ENCODE results near the gene NSUN7. TPM values are rescaled to one million over a fixed set of nuclear protein-coding genes. Genes with fewer than 3 reads are reported as not detected.
A peak's percentile ranks its signal among the peaks of the same experiment; 100 is the strongest.

NSUN7 gene
- total RNA-seq, 2 donors from 2014 or later: 10.9 to 11.2 TPM

DNA sequence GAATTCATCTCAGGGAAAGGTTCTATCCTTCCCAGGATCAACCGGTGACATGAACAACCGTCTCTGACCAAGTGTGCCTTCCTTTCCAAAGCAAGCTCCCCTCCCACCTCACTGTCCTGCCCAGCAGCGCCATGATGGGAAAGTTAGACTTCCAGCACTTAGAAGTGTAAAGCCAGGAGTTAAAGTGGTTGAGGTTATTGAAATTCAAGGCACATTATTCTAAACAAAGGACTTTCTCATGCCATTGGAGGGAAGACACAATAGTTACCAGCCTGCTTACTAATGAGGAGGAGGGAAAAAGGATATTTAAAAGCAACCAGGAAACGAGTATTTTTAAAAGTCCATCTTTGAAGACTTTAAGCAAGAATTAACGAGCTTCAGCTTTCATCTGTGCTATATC lies 96.8 kb downstream of the NSUN7 start:
- H3K36me3 ChIP-seq: no peaks in the 10 kb centered on the region
- no peaks in the 10 kb centered on the region for H3K9me3 ChIP-seq
- H3K9ac ChIP-seq (ENCODE audit: low read depth in 2 of 2, low read length in 2 of 2): no peak overlapping the region
- H3K27me3 ChIP-seq: no peaks in the 10 kb centered on the region
- DNase-seq: no peak
- no peaks in the 10 kb centered on the region for H3K4me1 ChIP-seq
- no peak overlapping the region for H3K4me3 ChIP-seq
- H3K27ac ChIP-seq: no peak overlapping the region
- intact Hi-C loops (cut with DNase I): no loop called here
- TF ChIP-seq, protein P1, sequence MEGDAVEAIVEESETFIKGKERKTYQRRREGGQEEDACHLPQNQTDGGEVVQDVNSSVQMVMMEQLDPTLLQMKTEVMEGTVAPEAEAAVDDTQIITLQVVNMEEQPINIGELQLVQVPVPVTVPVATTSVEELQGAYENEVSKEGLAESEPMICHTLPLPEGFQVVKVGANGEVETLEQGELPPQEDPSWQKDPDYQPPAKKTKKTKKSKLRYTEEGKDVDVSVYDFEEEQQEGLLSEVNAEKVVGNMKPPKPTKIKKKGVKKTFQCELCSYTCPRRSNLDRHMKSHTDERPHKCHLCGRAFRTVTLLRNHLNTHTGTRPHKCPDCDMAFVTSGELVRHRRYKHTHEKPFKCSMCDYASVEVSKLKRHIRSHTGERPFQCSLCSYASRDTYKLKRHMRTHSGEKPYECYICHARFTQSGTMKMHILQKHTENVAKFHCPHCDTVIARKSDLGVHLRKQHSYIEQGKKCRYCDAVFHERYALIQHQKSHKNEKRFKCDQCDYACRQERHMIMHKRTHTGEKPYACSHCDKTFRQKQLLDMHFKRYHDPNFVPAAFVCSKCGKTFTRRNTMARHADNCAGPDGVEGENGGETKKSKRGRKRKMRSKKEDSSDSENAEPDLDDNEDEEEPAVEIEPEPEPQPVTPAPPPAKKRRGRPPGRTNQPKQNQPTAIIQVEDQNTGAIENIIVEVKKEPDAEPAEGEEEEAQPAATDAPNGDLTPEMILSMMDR (IDR thresholded peaks at IDR 0.05): no peak

DNA sequence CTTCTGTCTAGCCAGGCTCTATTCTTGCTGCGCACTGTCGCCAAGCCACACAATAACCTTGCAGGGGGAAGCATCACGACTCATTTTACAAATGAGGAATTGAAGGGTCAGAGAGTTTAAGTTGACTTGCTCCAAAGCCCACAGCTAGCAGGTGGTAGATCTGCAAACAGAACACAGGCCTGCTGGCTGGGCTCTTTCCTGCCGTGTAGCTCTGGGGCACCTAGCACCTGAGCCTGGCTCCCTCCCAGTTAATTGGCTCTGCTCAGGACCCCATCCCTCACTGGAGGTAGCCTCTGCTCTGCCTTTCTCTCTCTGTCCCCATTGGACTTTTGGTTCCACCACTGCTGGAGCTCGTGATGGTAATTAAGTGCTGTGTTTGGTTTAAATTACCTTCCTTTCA lies 98.5 kb downstream of the NSUN7 start:
- TF ChIP-seq, protein P1 (IDR thresholded peaks at IDR 0.05): no peak
- no peaks in the 10 kb centered on the region for H3K9me3 ChIP-seq
- H3K9ac ChIP-seq (ENCODE audit: low read depth in 2 of 2, low read length in 2 of 2): no peak overlapping the region
- H3K4me3 ChIP-seq: no peak overlapping the region
- H3K36me3 ChIP-seq: no peaks in the 10 kb centered on the region
- H3K27ac ChIP-seq: no peak overlapping the region
- DNase-seq: no peak
- no peaks in the 10 kb centered on the region for H3K27me3 ChIP-seq
- intact Hi-C loops (cut with DNase I): no loop called here
- no peaks in the 10 kb centered on the region for H3K4me1 ChIP-seq

DNA sequence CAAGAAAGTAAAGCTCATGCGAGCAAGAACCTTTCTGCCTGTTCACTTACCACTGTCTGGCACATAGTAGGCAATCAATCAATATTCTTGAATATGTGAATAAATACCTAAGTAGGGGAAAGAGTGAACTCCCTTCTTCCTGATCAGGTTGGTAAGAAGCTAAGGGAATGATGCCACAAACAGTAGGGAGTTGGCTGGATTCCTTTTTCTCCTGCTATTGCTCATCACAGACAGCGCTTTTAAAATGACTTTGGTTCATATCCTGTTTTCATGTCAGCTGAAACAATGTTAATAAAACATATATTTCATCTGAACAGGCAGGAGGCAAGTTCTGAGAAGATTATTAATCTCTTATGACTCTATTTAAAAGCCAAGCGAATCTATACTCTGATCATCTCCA lies 99.2 kb downstream of the NSUN7 start:
- intact Hi-C loops (cut with DNase I): no loop called here
- no peaks in the 10 kb centered on the region for H3K27me3 ChIP-seq
- TF ChIP-seq, protein P1 (IDR thresholded peaks at IDR 0.05): no peak
- no peaks in the 10 kb centered on the region for H3K4me1 ChIP-seq
- no peaks in the 10 kb centered on the region for H3K36me3 ChIP-seq
- H3K9ac ChIP-seq (ENCODE audit: low read depth in 2 of 2, low read length in 2 of 2): no peak overlapping the region
- H3K9me3 ChIP-seq: no peaks in the 10 kb centered on the region
- no peak overlapping the region for H3K4me3 ChIP-seq
- DNase-seq: no peak
- H3K27ac ChIP-seq: no peak overlapping the region

DNA sequence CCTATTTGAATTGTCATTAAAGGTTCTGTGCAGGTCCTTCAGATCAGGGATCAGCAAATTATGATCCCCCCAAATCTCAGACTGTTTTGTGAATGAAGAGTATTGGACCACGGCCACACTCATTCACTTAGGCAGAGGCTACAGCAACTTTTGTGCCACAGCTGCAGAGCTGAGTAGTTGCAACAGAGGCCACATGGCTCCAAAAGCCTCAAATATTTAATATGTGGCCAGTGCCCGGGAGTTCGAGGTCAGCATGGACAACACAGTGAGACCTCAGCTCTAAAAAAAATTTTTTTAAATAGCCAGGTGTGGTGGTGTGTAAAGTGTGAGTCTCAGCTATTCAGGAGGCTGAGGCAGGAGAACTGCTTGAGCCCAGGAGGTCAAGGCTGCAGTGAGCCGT lies 100.7 kb downstream of the NSUN7 start:
- DNase-seq: no peak
- intact Hi-C loops (cut with DNase I): no loop called here
- no peak overlapping the region for H3K4me3 ChIP-seq
- H3K9ac ChIP-seq (ENCODE audit: low read depth in 2 of 2, low read length in 2 of 2): no peak overlapping the region
- H3K4me1 ChIP-seq: no peaks in the 10 kb centered on the region
- H3K27me3 ChIP-seq: no peaks in the 10 kb centered on the region
- TF ChIP-seq, protein P1 (IDR thresholded peaks at IDR 0.05): no peak
- H3K36me3 ChIP-seq: no peaks in the 10 kb centered on the region
- H3K27ac ChIP-seq: no peak overlapping the region
- H3K9me3 ChIP-seq: no peaks in the 10 kb centered on the region

DNA sequence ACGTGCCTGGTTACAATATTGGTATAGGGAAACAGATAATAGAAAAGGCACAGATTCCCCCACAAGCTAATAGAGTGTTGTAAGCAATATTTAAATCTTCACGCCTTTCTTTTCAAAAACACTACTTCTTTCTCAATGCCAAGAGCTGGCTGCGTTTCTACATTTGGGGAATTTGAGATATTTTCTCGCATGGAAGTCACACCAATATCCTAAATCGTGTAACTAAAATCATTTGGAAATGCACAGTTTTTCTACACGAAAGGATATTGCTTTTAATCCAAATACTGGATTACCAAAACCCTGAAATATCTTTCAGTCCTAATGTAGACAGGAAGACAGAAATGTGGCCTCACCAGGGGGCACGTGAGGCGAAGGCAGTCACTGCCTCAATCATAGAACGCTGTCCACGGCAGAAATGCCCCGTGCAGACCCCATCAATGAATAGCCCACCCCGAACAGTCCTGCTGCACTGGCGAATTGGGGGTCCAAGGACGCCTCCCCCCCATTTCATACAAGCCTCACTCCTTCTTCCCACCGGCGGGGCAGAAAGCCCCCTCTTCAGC lies 106.6 kb downstream of the NSUN7 start:
- peak overlapping the region; percentile 27 for H3K4me3 ChIP-seq
- H3K9ac ChIP-seq (ENCODE audit: low read depth in 2 of 2, low read length in 2 of 2): no peak overlapping the region

More for the DNA sequence above, 106.6 kb downstream of the NSUN7 start:
- intact Hi-C loops (cut with DNase I): no loop called here
- TF ChIP-seq, protein P1 (IDR thresholded peaks at IDR 0.05): no peak
- H3K27me3 ChIP-seq: no peaks in the 10 kb centered on the region
- no peak for DNase-seq
- H3K27ac ChIP-seq: no peak overlapping the region
- H3K9me3 ChIP-seq: no peaks in the 10 kb centered on the region
- H3K4me1 ChIP-seq: peaks cover 3% of the 10 kb centered on the region
- no peaks in the 10 kb centered on the region for H3K36me3 ChIP-seq
